ENCODE data around the gene SAT1. TPM values are rescaled to one million over a fixed set of nuclear protein-coding genes. Genes with fewer than 3 reads are reported as not detected.
"Not testable (repeated sequence)": the region's sequence is repeated elsewhere in the genome, so short reads cannot be mapped to it uniquely, and the experiment has no call there.

Gene SAT1
- 100 to 1,000 TPM in 1 of 2 experiments, 10 to 100 TPM in 1; 96.1 to 204 TPM for total RNA-seq

GRCh38 chrX:23782863-23783588 is at the start of gene SAT1:
Gene SAT1, plus strand, starts transcription at chrX:23783173. Its CDS starts 179 bp downstream, at chrX:23783352.
- peaks cover 33% of the 10 kb centered on the region for H3K4me1 Mint-ChIP-seq
- peaks cover 25% of the 10 kb centered on the region for H3K36me3 Mint-ChIP-seq
- peak within 1 kb of the TSS; percentile 97 for H3K27ac Mint-ChIP-seq
- H3K4me3 Mint-ChIP-seq, result peak within 1 kb of the TSS; percentile 92
- DNase-seq (peak; percentile 96), ATAC-seq (peak; percentile 86)
- no peaks in the 10 kb centered on the region for H3K9me3 Mint-ChIP-seq (ENCODE audit: low read depth)
- no peaks in the 10 kb centered on the region for H3K27me3 Mint-ChIP-seq
- CTCF ChIA-PET, result interaction anchor here (0.8 to 2.7 kb wide), 16 partner anchors 10 to 660 kb away, joined by 3 to 36 read pairs (median 4); partner anchors contain the start of gene EIF2S3

DNA sequence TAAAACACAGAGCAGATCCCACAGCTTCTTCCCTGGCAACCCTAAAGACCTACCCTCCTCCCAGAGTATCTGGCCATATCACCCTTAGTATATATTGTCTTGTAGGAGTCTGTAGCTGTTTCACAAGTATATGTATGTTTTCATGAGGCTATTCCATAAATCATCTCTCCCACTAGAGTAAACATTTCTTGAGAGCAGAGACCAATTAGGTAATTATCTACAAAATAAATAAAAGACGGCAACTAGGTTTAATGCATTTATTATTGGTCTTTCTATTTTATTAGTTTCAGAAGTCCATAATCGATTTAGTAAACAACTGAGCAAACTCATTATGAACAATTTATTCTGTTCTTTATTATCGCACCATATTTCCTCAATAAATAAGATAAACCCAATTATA is 46.9 kb upstream of the SAT1 start:
- ATAC-seq (no peak), DNase-seq (no peak)
- H3K9me3 Mint-ChIP-seq (ENCODE audit: low read depth), result no peaks in the 10 kb centered on the region
- no peaks in the 10 kb centered on the region for H3K27me3 Mint-ChIP-seq
- peak overlapping the region; percentile 36 for H3K27ac Mint-ChIP-seq
- peaks cover 24% of the 10 kb centered on the region for H3K36me3 Mint-ChIP-seq
- peaks cover 41% of the 10 kb centered on the region for H3K4me1 Mint-ChIP-seq
- no peak overlapping the region for H3K4me3 Mint-ChIP-seq
- CTCF ChIA-PET, result interaction anchor here (0.8 kb wide), 1 partner anchor 46 kb away, joined by 3 read pairs; the partner anchor contains the start of gene SAT1

DNA sequence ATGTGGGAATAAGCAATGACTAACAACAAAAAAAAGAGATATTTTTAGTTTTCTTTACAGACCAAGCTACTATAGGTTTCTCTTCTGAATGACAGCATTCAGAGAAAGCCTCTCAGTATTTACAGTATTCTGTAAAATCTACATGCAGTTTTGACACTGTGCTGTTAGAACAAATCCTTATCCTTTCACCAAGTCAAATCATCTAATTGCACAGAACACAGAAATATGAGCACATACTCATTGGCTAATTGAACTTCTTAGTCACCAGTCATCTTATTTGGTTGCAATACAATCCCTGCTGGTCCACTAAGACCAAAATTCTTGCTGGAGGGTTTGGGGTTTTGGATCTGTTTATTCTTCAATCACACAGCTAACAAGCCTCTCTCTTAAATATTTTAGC is 45.6 kb upstream of the SAT1 start:
- no peak for DNase-seq
- Mint-ChIP-seq H3K4me3 (no peak overlapping the region), H3K4me1 (peaks cover 42% of the 10 kb centered on the region), H3K36me3 (peaks cover 16% of the 10 kb centered on the region), H3K27me3 (no peaks in the 10 kb centered on the region), H3K27ac (no peak overlapping the region), H3K9me3 (ENCODE audit: low read depth) (no peaks in the 10 kb centered on the region)
- CTCF ChIA-PET, result interaction anchor here (0.7 kb wide), 1 partner anchor 11 kb away, joined by 4 read pairs; no protein-coding TSS in a partner anchor
- no peak for ATAC-seq

GRCh38 chrX:23742174-23742696 is 40.7 kb upstream of the SAT1 start:
- Mint-ChIP-seq H3K27ac (peak overlapping the region; percentile 87), H3K9me3 (ENCODE audit: low read depth) (no peaks in the 10 kb centered on the region), H3K4me1 (peaks cover 41% of the 10 kb centered on the region), H3K27me3 (no peaks in the 10 kb centered on the region), H3K4me3 (peak overlapping the region; percentile 86), H3K36me3 (peaks cover 4% of the 10 kb centered on the region)
- DNase-seq, result no peak
- CTCF ChIA-PET, result interaction anchor here (1.4 to 2.7 kb wide), 4 partner anchors 11 to 165 kb away, joined by 3 to 9 read pairs (median 8); no protein-coding TSS in a partner anchor
- ATAC-seq, result peak; percentile 10

- Mint-ChIP-seq H3K27ac (peak within 1 kb of the TSS; percentile 90), H3K4me3 (peak within 1 kb of the TSS; percentile 86), H3K9me3 (ENCODE audit: low read depth) (no peaks in the 10 kb centered on the region), H3K36me3 (peaks cover 4% of the 10 kb centered on the region), H3K27me3 (no peaks in the 10 kb centered on the region), H3K4me1 (peaks cover 41% of the 10 kb centered on the region)
- peak; percentile 97 for ATAC-seq
- DNase-seq, result peak; percentile 89
- CTCF ChIA-PET, result interaction anchor here (1.3 to 2.7 kb wide), 5 partner anchors 10 to 164 kb away, joined by 3 to 9 read pairs (median 8); partner anchors contain the start of gene SAT1
Observed at GRCh38 chrX:23742697-23743622, 40.0 kb upstream of the SAT1 start, which contains the start of gene ACOT9. Gene ACOT9, minus strand, starts transcription at chrX:23743276. Its CDS starts 132 bp downstream, at chrX:23743144.

- ATAC-seq; H3K9me3 Mint-ChIP-seq (ENCODE audit: low read depth); H3K27me3 Mint-ChIP-seq; DNase-seq; H3K36me3 Mint-ChIP-seq: not testable (repeated sequence)
- Mint-ChIP-seq H3K27ac (peak overlapping the region; percentile 90), H3K4me3 (peak overlapping the region; percentile 86), H3K4me1 (peaks cover 39% of the 10 kb centered on the region)
- CTCF ChIA-PET, result interaction anchor here (1.3 to 2.7 kb wide), 5 partner anchors 9 to 163 kb away, joined by 3 to 9 read pairs (median 8); partner anchors contain the start of gene SAT1
Observed at GRCh38 chrX:23743623-23743971, 39.4 kb upstream of the SAT1 start.

DNA sequence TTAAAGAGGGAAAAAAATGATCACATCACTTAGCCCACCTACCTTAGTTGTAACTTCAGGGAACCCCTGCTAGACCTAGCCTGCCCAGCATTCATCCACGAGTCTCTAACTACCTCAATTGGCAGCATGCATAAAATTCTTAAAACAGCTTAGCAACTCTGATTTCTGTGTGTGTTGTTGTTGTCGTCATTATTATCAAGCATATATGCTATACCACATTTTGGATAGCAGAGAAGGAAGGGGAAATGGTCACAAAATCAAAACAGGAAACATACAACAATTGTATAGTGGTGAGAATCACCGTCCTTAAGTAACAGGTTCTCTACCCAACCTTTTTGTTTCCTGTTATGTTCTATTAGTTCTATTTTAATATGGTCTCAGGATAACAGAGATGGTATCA is 37.2 kb upstream of the SAT1 start:
- peaks cover 28% of the 10 kb centered on the region for H3K4me1 Mint-ChIP-seq
- no peaks in the 10 kb centered on the region for H3K9me3 Mint-ChIP-seq (ENCODE audit: low read depth)
- H3K36me3 Mint-ChIP-seq, result no peaks in the 10 kb centered on the region
- H3K27ac Mint-ChIP-seq, result peak overlapping the region; percentile 73
- H3K27me3 Mint-ChIP-seq, result no peaks in the 10 kb centered on the region
- CTCF ChIA-PET, result interaction anchor here (0.7 kb wide), 2 partner anchors 149 to 161 kb away, joined by 3 read pairs; no protein-coding TSS in a partner anchor
- ATAC-seq, result no peak
- no peak overlapping the region for H3K4me3 Mint-ChIP-seq
- no peak for DNase-seq

DNA sequence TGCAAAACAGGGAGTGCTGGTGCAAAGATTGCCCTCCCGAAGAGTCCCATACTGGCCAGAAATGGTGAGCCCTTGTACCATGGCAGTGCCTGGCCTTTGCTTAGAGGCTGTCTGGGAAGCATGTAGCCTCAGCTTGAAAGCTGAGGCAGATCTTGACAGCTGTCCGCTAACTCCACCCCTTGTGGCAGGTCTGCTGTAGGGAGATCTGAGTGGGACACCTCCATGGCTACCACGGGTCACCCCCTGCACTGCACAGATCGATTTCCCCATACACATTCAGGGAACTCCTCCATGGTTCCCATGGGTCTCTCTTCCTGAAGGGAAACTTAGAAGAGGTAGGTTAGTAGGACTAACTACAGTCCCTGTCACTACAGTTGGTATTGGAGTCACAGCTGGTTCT is 33.8 kb upstream of the SAT1 start:
- CTCF ChIA-PET, result no interaction called here
- no peaks in the 10 kb centered on the region for H3K27me3 Mint-ChIP-seq
- ATAC-seq (no peak), DNase-seq (no peak)
- H3K4me1 Mint-ChIP-seq, result peaks cover 13% of the 10 kb centered on the region
- H3K4me3 Mint-ChIP-seq, result no peak overlapping the region
- no peaks in the 10 kb centered on the region for H3K9me3 Mint-ChIP-seq (ENCODE audit: low read depth)
- H3K36me3 Mint-ChIP-seq, result no peaks in the 10 kb centered on the region
- no peak overlapping the region for H3K27ac Mint-ChIP-seq

DNA sequence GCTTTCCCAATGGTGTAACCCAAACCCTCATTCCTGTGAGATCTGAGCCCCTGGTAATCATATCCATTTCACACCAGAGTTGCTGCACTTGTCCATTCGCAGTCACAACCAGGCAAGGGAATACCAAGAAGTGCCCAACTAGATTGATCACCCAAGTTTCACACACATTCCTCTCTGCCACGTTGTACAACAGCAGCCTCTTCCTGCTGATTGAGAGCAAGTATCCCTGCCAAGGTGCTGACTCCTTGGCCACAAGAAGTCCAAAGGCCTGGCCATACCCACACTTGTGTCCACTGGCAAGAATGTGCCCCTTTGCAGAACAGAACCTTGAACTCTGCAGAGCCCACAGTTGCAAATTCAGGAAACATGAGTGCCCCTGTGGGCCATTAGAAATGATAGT is 33.4 kb upstream of the SAT1 start:
- no peaks in the 10 kb centered on the region for H3K27me3 Mint-ChIP-seq
- H3K4me3 Mint-ChIP-seq, result no peak overlapping the region
- ATAC-seq (no peak), DNase-seq (no peak)
- H3K36me3 Mint-ChIP-seq, result no peaks in the 10 kb centered on the region
- CTCF ChIA-PET, result no interaction called here
- no peak overlapping the region for H3K27ac Mint-ChIP-seq
- no peaks in the 10 kb centered on the region for H3K9me3 Mint-ChIP-seq (ENCODE audit: low read depth)
- peaks cover 10% of the 10 kb centered on the region for H3K4me1 Mint-ChIP-seq

DNA sequence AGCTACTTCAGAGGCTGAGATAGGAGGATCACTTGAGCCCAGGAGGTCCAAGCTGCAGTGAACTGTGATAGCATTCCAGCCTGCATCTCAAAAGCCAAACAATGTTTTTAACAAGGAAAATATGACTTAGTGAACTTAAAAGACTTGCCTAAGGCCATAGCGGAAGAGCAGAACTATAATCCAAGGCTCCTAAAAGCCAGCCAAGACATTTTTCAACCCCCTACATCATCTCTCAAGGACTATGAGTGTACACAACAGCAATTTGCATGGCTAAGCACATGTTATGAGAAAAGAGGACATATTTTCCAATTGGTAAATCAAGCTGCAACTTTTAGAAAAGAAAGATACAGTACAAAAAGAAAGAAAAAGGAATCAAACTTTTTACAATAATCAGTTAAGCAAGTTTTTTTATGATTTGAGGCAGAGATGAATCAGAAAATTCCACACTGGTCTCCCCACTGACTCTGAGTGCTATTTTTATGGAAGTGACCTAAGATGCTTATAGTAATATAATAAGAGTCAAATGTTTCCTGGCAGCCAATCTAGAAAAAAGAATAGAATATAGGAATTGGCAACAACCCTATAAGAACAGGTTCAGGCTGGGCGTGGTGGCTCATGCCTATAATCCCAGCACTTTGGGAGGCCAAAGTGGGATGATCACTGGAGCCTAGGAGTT is 30.1 kb upstream of the SAT1 start:
- CTCF ChIA-PET, result interaction anchor here (2.3 kb wide), 1 partner anchor 10 kb away, joined by 8 read pairs; the partner anchor contains the start of gene ACOT9

GRCh38 chrX:23754664-23755063 is 28.3 kb upstream of the SAT1 start:
- no peak overlapping the region for H3K4me3 Mint-ChIP-seq
- CTCF ChIA-PET, result no interaction called here
- DNase-seq, result no peak

More for the DNA sequence above, 30.1 kb upstream of the SAT1 start:
- Mint-ChIP-seq H3K27me3 (no peaks in the 10 kb centered on the region), H3K27ac (no peak overlapping the region), H3K9me3 (ENCODE audit: low read depth) (no peaks in the 10 kb centered on the region), H3K36me3 (no peaks in the 10 kb centered on the region), H3K4me1 (peaks cover 5% of the 10 kb centered on the region), H3K4me3 (no peak overlapping the region)
- DNase-seq (no peak), ATAC-seq (no peak)

GRCh38 chrX:23756165-23756564 is 26.8 kb upstream of the SAT1 start:
- peaks cover 5% of the 10 kb centered on the region for H3K4me1 Mint-ChIP-seq
- no peaks in the 10 kb centered on the region for H3K36me3 Mint-ChIP-seq
- H3K4me3 Mint-ChIP-seq, result no peak overlapping the region
- DNase-seq (peak; percentile 82), ATAC-seq (peak; percentile 84)
- CTCF ChIA-PET, result interaction anchor here (2.2 kb wide), 1 partner anchor 146 kb away, joined by 11 read pairs; no protein-coding TSS in a partner anchor
- H3K9me3 Mint-ChIP-seq (ENCODE audit: low read depth), result no peaks in the 10 kb centered on the region
- no peaks in the 10 kb centered on the region for H3K27me3 Mint-ChIP-seq
- H3K27ac Mint-ChIP-seq, result peak overlapping the region; percentile 72

More at GRCh38 chrX:23754664-23755063, 28.3 kb upstream of the SAT1 start:
- H3K27me3 Mint-ChIP-seq, result no peaks in the 10 kb centered on the region
- peaks cover 5% of the 10 kb centered on the region for H3K4me1 Mint-ChIP-seq
- no peak overlapping the region for H3K27ac Mint-ChIP-seq
- H3K9me3 Mint-ChIP-seq (ENCODE audit: low read depth), result no peaks in the 10 kb centered on the region
- no peak for ATAC-seq
- H3K36me3 Mint-ChIP-seq, result no peaks in the 10 kb centered on the region
